Fibroblast of lung (primary cell): ENCODE measurements around the gene SFXN3.

Experiments
- CTCF ChIP-seq, 2 donors: IDR thresholded peaks in 1 of 2; conservative IDR thresholded peaks in 1 of 2; 1 replicate in 1 of 2; 2 replicates in 1 of 2; pipeline ENCODE4 v1.5.1; 2011 to 2012; ENCODE audit warnings: low read length in 2 of 2, control low read depth in 1 of 2, inconsistent platforms in 1 of 2, low read depth in 1 of 2, mild to moderate bottlenecking in 1 of 2
- EZH2 ChIP-seq: IDR thresholded peaks from 2 replicates; pipeline ENCODE4 v1.5.1; 2012; ENCODE audit warnings: low read length, control low read depth, mild to moderate bottlenecking; ENCODE audit errors: missing control alignments

DNA sequence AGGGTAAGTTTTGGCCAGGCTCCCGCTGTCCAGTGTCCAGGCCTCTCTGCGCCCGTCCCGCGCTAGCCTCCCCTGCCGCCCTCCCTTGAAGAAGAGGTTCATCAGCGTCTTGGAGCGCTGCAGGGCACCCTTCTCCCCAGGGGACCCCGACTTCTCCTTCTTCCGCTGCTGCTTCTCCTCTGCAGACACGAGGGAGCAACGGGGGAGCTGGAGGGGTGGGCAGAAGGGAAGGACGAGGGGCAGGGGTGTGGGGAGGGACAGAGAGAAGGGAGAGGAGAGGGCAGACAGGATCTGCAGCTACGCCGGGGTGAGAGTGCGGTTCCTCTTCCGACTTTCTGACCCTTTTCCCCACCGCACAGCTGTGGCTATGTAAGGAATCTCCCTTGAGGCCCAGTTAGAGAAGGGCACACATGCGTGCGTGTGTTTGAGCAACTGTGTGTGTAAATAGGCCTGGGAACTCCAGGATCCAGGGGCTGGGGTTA is 12.9 kb upstream of the SFXN3 start:
- TF ChIP-seq CTCF (conservative IDR thresholded peaks at IDR 0.05 in 1 of 2, IDR thresholded peaks at IDR 0.05 in 1 of 2; ENCODE audit: low read depth in 1 of 2, low read length in 2 of 2) (no peak), EZH2 (no peak)
